Muscle of arm (tissue), 12 donors: ENCODE data around the gene B3GLCT. TPM values are rescaled to one million over a fixed set of nuclear protein-coding genes. Genes with fewer than 3 reads are reported as not detected.
"Not testable (repeated sequence)": the region's sequence is repeated elsewhere in the genome, so short reads cannot be mapped to it uniquely, and the experiment has no call there.

Source experiments
- DNase-seq: peaks from one replicate; pipeline ENCODE4 v3.0.0-alpha.2; 2013
- polyA plus RNA-seq, 12 donors: library from polyadenylated mRNA; unstranded; fragments of 120-200 nt; gene quantifications; one replicate each; pipeline ENCODE4 v1.2.1, GENCODE V29; 2013; ENCODE audit not compliant: insufficient read length in 12 of 12

The B3GLCT gene
- polyA plus RNA-seq, 12 donors: 13.3 to 44.6 (median 26.7) TPM; not detected in 1

DNA sequence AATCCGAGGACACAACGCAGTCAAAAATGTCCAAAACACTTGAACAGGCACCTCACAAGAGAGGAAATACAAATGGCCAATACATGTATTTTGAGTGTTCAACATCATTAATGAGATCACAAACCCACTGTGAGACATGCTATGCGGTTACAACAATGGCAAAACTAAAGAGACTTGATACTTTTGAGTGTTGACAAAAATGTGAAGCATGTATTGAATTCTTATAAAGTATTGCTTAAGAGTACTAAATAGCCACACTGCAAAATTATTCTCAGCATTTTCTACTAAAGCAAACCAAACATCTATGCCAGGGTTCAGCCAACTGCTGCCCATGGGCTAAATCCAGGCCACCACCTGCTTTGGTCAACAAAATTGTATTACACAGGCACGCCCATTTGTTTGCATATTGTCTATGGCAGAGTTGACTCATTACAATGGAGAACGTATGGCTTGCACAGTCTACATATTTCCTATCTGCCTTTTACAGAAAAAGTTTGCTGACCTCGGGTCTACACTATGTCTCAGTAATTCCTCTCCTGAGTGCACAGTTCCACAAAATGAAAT, 135.3 kb downstream of the B3GLCT start:
- DNase-seq: no peak

- not testable (repeated sequence) for DNase-seq
These were observed 139.8 kb downstream of the B3GLCT start for GRCh38 chr13:31339616-31340015.

- not testable (repeated sequence) for DNase-seq
These were observed 141.1 kb downstream of the B3GLCT start for GRCh38 chr13:31340848-31341247.

DNA sequence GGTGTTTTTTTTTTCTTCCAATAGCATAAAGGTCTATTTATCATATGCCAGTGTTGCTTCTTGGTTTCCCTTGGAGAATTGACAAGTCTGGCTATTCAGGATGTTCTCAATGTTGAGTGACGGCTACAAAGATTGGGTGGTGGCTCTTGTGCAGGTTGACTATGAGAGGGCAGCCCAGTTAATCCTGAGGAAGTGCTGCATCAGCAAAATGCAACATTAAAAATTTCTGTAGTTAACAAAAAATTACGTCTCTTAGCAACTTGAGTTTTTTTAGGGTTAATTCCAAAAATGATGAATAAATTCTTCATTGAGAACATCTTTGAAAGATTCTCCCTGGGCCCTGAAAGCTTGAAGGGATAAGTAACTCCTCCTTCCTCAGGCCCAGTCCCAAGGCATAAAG, 147.1 kb downstream of the B3GLCT start:
- no peak for DNase-seq

- DNase-seq: no peak
These were observed 149.4 kb downstream of the B3GLCT start for GRCh38 chr13:31349156-31349555.

DNA sequence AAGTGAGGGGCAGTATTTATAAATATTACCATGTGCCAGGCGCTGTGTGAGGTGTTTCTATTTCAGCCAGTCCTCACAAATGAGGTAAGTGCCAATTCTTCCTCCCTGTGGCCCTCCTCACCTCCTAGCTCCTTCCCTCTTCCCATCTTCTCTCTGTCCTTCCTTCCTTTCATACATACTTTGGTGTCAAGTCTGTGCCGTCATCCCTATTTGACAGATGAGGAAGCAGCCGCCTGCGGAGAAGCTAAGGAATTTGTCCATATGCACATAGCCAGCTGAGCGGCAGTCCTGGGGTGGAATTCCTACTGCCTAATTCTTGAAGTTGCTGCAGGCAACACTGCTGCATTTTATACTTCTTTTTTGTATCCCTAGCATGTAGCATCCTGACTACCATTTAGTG, 150.8 kb downstream of the B3GLCT start:
- DNase-seq: no peak

DNA sequence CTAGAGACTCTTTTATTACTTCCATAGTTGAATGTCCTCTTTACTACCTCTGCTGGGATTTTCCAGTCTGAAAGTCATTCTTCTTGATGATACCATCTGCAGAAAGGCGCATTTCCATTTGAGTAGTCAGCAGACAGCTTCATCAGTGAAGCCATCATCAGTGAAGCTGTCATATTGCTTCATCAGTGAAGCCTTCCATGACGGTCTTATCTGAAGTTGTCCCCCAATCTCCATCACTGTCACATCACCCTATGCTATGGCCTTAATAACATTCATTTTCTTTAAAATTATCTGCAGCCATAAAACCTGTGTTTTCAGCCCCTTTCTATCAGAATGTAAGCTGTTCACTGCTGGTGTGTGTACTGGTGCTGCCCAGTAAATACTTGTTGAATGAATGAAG, 151.6 kb downstream of the B3GLCT start:
- DNase-seq: no peak

DNA sequence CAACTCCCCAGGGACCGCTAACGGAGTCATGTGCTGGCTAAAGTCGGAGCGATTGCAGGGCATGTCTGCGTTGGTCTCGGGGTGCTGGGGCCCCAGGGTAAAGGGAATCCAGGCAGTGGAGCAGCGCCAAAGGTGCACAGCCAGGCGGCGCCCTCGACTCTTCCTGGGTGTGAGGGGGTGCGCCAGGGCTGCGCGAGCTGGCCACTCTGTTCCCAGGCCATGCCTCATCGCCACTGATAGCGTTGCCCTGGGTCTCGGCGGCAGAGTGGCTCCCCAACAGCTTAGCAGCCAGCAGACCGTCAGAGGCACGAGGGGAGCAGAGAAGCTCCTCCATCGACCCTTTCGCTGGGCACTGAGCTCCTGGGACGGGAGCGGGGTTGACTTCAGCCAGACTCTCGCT, 152.7 kb downstream of the B3GLCT start:
- no peak for DNase-seq

DNA sequence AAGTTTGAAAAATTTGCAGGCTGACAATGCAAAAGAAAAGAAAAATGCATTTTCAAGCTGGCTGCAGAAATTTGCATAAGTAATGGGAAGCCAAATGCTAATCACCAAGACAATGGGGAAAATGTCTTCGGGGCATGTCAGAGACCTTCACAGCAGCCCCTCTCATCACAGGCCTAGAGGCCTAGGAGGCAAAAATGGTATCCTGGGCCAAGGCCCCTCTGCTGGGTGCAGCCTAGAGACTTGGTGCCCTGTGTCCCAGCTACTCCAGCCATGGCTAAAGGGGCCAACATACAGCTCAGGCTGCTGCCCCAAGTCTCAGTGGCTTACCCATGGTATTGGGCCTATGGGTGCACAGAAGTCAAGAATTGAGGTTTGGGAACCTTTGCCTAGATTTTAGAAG, 155.2 kb downstream of the B3GLCT start:
- DNase-seq: no peak

- no peak for DNase-seq
These were observed 157.2 kb downstream of the B3GLCT start for GRCh38 chr13:31356991-31357390.

GRCh38 chr13:31357581-31357980, 157.8 kb downstream of the B3GLCT start:
- no peak for DNase-seq

DNA sequence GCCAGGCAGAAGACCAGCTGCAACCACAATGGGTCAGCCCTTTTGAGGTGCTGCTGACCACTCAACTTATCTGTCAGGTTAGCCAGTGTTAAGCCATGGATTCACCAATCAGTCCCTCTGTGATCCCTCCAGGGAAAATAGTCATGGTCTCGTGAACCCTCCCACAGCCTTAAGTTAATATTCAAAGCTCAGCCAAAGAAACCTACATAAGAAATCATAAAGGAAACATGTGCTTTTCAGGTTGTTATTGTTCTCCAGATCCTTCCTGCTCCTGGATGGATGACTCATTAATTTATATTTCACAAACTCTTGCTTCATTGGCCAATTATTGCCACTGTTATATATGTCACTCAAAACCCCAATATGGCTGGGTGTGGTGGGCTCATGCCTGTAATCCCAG, 161.9 kb downstream of the B3GLCT start:
- no peak for DNase-seq

DNA sequence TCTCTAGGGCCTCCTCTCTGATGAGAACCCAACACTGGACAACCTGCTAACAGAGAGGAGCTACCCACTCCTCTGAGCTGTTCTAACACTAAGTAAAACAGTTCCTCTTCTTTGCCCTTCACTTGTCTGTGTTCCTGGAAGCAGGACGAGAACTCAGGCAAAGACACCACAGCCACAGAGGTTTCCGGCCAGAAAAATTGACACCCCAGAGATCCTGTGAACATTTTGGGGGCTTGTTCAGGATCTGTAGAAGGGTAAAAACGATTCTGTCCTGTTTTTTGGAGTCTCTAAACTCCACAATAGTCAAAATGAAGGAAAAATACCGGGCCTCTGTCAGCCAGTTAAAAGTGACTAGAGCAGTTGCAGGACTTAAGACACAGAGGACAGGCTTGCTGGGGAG, 165.9 kb downstream of the B3GLCT start:
- no peak for DNase-seq

DNA sequence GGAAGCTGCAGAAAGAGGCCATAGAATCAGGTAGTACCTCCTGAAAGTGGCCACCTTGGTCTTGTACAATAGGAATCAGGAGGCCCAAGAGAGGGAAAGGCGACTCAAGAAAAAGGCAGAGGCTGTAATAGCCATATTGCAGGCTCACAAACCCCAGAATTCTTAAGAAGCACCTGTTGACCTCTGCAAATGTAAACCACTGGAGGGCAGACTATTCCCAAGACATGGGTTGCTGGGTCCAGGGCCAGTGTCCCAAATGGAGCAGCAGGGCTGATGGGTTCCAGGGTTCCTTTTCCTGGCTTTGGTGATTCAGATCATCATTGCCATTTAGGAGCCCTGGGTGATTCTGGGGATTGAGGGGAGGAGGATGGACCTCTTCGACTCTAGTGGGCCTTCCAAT, 167.6 kb downstream of the B3GLCT start:
- DNase-seq: no peak

DNA sequence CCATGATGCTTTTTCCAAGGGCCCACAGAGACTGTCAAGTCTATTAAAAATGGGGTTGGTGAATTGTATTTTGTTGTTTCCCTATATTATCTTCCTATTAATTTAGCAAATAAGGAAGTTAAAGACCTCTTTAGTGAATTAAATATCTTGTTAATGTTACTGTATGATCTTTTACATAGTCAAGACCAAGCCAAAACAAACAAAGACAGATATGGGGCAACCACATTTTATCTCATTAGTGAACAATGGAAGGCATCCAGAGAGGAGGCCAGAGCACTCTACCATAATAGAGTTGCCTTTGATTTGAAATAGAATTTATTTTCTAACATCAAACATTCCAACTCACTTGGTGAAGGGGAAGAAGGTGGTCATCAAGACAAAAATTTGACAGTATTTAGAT, 169.4 kb downstream of the B3GLCT start:
- DNase-seq: no peak

- no peak for DNase-seq
These were observed 172.7 kb downstream of the B3GLCT start for GRCh38 chr13:31372454-31372853.

DNA sequence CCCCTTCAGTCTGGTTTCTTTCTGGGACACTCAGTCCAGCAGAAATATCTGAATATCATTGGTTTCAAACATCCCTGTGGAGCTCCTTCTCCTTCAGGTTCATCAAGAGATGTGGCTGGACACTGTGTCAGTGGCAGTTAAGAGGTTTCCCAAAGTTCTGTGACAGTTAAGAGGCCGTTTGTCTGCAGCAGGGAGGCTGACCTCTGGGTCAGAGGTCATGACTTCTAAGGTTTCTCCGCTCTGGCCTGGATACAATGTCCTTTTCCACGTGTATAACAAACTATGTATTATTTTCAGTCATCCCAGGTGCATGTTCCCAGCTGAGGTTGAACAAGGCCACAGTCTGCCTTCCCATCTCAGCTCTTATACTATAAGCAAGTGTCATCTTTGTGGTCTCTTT, 174.9 kb downstream of the B3GLCT start:
- DNase-seq: no peak

DNA sequence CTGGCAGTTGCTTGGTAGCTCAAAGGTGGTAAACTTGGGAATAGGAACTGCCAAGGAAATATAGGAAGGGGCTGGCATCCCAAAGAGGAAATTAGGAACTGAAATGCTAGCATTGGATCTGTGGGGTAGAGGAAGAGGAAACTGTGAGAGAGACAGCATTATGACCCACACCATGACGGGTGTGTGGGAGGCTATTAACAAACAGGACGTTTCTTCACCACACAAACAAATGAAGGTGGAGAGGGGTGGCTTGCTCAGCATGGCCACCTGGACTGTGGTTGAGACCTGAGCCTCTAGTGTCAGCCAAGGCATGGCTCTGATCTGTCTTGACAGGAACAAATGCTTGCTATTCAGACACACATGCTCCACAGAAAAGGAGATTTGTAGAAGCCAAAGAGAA, 178.2 kb downstream of the B3GLCT start:
- DNase-seq: no peak

DNA sequence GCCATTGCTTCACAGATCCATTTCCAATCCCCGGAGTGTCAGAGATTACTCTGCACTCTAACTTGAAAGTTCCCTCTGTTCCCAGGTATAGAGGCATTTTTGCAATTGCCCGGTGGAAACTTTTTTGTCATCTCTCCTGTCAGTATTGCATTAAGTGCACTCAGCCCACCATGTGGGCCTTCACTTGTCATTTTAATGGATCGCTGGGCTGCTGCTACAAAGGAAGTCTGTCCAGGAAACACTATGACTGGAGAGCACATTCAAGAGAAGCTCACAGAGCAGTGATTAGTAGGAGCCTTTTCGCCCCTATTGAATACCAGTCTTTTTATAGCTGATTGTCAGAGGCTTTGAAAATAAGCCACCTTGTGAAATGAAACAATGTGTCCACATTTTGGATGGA, 180.9 kb downstream of the B3GLCT start:
- no peak for DNase-seq

Other genes with a start within 250 kb of the B3GLCT start
- gene HSPH1, start 38.1 kb upstream of the B3GLCT start, polyA plus RNA-seq: 10 to 100 TPM in 11 of 12 donors, not detected in 1; 57.6 to 92.9 (median 71.7) TPM